Limb (tissue), 2 donors: ENCODE data around the gene SEMA7A.

Source experiments
- DNase-seq, 2 donors: peaks; one replicate each; pipeline ENCODE4 v3.0.0-alpha.2; 2016; ENCODE audit errors: extremely low spot score in 2 of 2

SEMA7A gene

GRCh38 chr15:74431645-74432044 lies 2.1 kb downstream of the SEMA7A start:
- no peak for DNase-seq

GRCh38 chr15:74431116-74431515 lies 2.6 kb downstream of the SEMA7A start:
- no peak for DNase-seq

- DNase-seq: no peak
Observed at GRCh38 chr15:74430510-74430951, 3.2 kb downstream of the SEMA7A start.

GRCh38 chr15:74429781-74430400 lies 3.9 kb downstream of the SEMA7A start:
- DNase-seq: no peak

GRCh38 chr15:74428970-74429780 lies 4.6 kb downstream of the SEMA7A start:
- no peak for DNase-seq

GRCh38 chr15:74428442-74428787 lies 5.3 kb downstream of the SEMA7A start:
- no peak for DNase-seq

GRCh38 chr15:74427607-74428441 lies 5.9 kb downstream of the SEMA7A start:
- DNase-seq: no peak

- no peak for DNase-seq
Observed at GRCh38 chr15:74426404-74427281, 7.1 kb downstream of the SEMA7A start.

- DNase-seq: no peak
Observed at GRCh38 chr15:74425630-74426029, 8.1 kb downstream of the SEMA7A start.

- DNase-seq: no peak
Observed at GRCh38 chr15:74424901-74425528, 8.7 kb downstream of the SEMA7A start.

GRCh38 chr15:74423431-74424257 lies 10.1 kb downstream of the SEMA7A start:
- DNase-seq: no peak

- DNase-seq: no peak
Observed at GRCh38 chr15:74422652-74423430, 10.9 kb downstream of the SEMA7A start.

GRCh38 chr15:74422265-74422651 lies 11.5 kb downstream of the SEMA7A start:
- no peak for DNase-seq

GRCh38 chr15:74421302-74422245 lies 12.2 kb downstream of the SEMA7A start:
- peak in 1 of 2 donors; percentile 62 for DNase-seq

GRCh38 chr15:74420193-74420905 lies 13.4 kb downstream of the SEMA7A start:
- DNase-seq: no peak

GRCh38 chr15:74419432-74419831 lies 14.3 kb downstream of the SEMA7A start:
- no peak for DNase-seq
